Gastroesophageal sphincter (tissue), 4 donors: ENCODE data around the gene UROC1. TPM values are rescaled to one million over a fixed set of nuclear protein-coding genes. Genes with fewer than 3 reads are reported as not detected.

Source experiments
- ATAC-seq: fragments of 150-250 bp; one replicate; pipeline ENCODE4 v1.9.1; 2016; ENCODE audit warnings: mild to moderate bottlenecking, moderate library complexity
- H3K27ac ChIP-seq, 4 donors: fragments of 200-600 bp; sonication (generic) in 3 of 4; 1 replicate in 3 of 4; 2 replicates in 1 of 4; pipeline ENCODE4 v1.5.1; 2016 to 2019
- H3K27me3 ChIP-seq: fragments of 200-600 bp; sonication (generic); one replicate; pipeline ENCODE4 v1.5.1; 2019
- H3K36me3 ChIP-seq, 2 donors: fragments of 200-600 bp; sonication (generic); one replicate each; pipeline ENCODE4 v1.5.1; 2019; ENCODE audit warnings: control low read depth in 1 of 2
- H3K4me1 ChIP-seq, 3 donors: fragments of 200-600 bp; sonication (generic); 1 replicate in 2 of 3; 2 replicates in 1 of 3; pipeline ENCODE4 v1.5.1; 2016 to 2019; ENCODE audit warnings: control low read depth in 2 of 3
- H3K4me3 ChIP-seq, 2 donors: fragments of 200-600 bp; sonication (generic); one replicate each; pipeline ENCODE4 v1.5.1; 2019; ENCODE audit warnings: mild to moderate bottlenecking in 1 of 2, moderate library complexity in 1 of 2
- H3K9me3 ChIP-seq, 3 donors: fragments of 200-600 bp; sonication (generic); one replicate each; pipeline ENCODE4 v1.5.1; 2017 to 2019; ENCODE audit warnings: control low read depth in 2 of 3
- CTCF ChIP-seq, 4 experiments: fragments of 200-600 bp in 2 of 4; fragments of 450-650 bp in 2 of 4; sonication (generic) in 1 of 4; IDR thresholded peaks; one replicate each; pipeline ENCODE4 v1.5.1; 2017 to 2019; ENCODE audit warnings: antibody characterized with exemption in 4 of 4, mild to moderate bottlenecking in 2 of 4, moderate library complexity in 2 of 4
- EP300 ChIP-seq: sonication (generic); formaldehyde crosslinking; IDR thresholded peaks from one replicate; pipeline ENCODE4 v1.6.1; 2017; ENCODE audit warnings: antibody characterized with exemption, mild to moderate bottlenecking
- POLR2A ChIP-seq, 2 donors: fragments of 450-650 bp; IDR thresholded peaks; one replicate each; pipeline ENCODE4 v1.6.1; 2017; ENCODE audit warnings: antibody characterized with exemption in 2 of 2, mild to moderate bottlenecking in 2 of 2, moderate library complexity in 1 of 2
- POLR2AphosphoS5 ChIP-seq: sonication (generic); formaldehyde crosslinking; IDR thresholded peaks from one replicate; pipeline ENCODE4 v1.6.1; 2017; ENCODE audit warnings: antibody characterized with exemption
- WGBS, 2 donors: methylation state at CpG; one replicate each; pipeline ENCODE4 v1.1.5; 2018; ENCODE audit warnings: low coverage in 1 of 2; 5-methylcytosine and 5-hydroxymethylcytosine counted together
- total RNA-seq, 4 donors: library from RNA; depleted of rRNA; stranded (reverse); fragments of >200 nt; gene quantifications; one replicate each; pipeline ENCODE4 v1.1.0, GENCODE V29; 2016

Gene UROC1
- total RNA-seq, 4 donors from 2014 or later: not detected

DNA sequence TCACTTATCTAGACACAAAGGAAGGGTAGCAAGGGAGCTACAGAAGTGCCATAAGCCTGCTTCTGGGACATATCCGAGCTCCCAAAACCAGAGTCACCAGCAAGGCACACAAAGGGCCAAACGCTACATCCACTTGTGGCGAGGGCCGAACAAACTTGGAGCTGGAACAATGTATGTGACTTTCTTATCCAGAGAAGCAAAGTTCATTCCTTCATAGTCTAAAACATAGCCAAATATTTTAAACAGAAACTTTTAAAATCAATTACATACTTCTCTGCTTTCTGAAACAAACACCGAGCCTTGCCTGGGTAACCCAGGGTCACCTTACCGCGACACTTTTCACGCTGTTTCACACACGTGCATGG, 57.8 kb downstream of the UROC1 start:
- TF ChIP-seq EP300: no peak
- TF ChIP-seq CTCF (IDR thresholded peaks at IDR 0.05): no peak
- no peak for TF ChIP-seq POLR2A (IDR thresholded peaks at IDR 0.05)
- no peak for TF ChIP-seq POLR2AphosphoS5
- no peak overlapping the region for H3K27ac ChIP-seq
- no peak for ATAC-seq
- H3K4me3 ChIP-seq: no peak overlapping the region
- H3K9me3 ChIP-seq: no peaks in the 10 kb centered on the region
- H3K27me3 ChIP-seq: no peaks in the 10 kb centered on the region
- WGBS, 2 donors: 80 to 82% methylated on average over 2 to 3 of the region's 9 CpGs
- H3K4me1 ChIP-seq: peaks cover 0 to 3% (median 0%) of the 10 kb centered on the region in 3 donors
- H3K36me3 ChIP-seq: peaks cover 0 to 98% of the 10 kb centered on the region in 2 donors

DNA sequence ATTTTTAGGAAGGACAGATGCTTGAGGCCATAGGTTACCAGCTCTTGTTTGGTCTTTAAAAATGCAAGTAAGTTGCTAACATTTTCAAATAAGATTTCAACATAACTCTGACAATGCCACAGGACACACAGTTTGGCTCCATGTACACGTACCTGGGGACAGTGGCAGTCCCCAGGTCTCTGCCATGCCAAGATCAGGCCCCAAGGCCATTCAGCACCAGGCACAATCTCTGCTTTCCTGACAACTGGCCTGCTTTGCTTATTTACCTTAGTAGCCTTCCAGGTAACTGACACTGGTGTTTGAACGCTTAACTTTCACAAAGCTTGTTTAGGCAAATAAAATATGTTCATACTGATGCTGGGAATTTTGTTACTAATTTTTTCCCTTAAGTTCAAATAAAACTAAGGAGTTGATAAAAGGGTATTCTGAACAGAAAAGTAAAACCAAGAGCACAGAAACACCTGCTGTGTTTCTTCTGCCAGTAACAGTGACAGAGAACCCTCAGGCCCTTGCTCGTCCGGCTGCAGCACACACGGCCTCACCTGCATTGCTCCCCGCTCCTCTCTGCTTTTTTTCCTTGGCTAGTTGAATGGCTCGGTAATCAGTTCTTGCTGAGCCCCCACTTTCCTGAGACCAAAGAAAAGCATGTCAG, 58.3 kb downstream of the UROC1 start:
- Histone ChIP-seq H3K36me3 (peaks cover 0 to 98% of the 10 kb centered on the region in 2 donors), H3K4me1 (no peaks in the 10 kb centered on the region), H3K27me3 (no peaks in the 10 kb centered on the region), H3K27ac (no peak overlapping the region), H3K4me3 (no peak overlapping the region), H3K9me3 (no peaks in the 10 kb centered on the region)
- no peak for ATAC-seq
- WGBS, 2 donors: 40 to 80% methylated on average over 1 to 7 of the region's 7 CpGs
- TF ChIP-seq POLR2A (IDR thresholded peaks at IDR 0.05) (no peak), POLR2AphosphoS5 (no peak), EP300 (no peak), CTCF (IDR thresholded peaks at IDR 0.05) (no peak)

GRCh38 chr3:126456766-126457388, 60.7 kb downstream of the UROC1 start:
- H3K4me1 ChIP-seq: no peaks in the 10 kb centered on the region
- TF ChIP-seq POLR2AphosphoS5 (no peak), EP300 (no peak), CTCF (IDR thresholded peaks at IDR 0.05) (no peak), POLR2A (IDR thresholded peaks at IDR 0.05) (no peak)
- ATAC-seq: no peak
- H3K36me3 ChIP-seq: peaks cover 0 to 94% of the 10 kb centered on the region in 2 donors
- 77% methylated on average over 5 to 10 of the region's 12 CpGs for WGBS, 2 donors
- H3K27me3 ChIP-seq: no peaks in the 10 kb centered on the region
- H3K27ac ChIP-seq: no peak overlapping the region
- no peak overlapping the region for H3K4me3 ChIP-seq
- H3K9me3 ChIP-seq: no peaks in the 10 kb centered on the region

- peaks cover 0 to 94% of the 10 kb centered on the region in 2 donors for H3K36me3 ChIP-seq
- no peaks in the 10 kb centered on the region for H3K27me3 ChIP-seq
- no peaks in the 10 kb centered on the region for H3K9me3 ChIP-seq
- no peak for ATAC-seq
- H3K4me3 ChIP-seq: no peak overlapping the region
- no peak overlapping the region for H3K27ac ChIP-seq
- no peaks in the 10 kb centered on the region for H3K4me1 ChIP-seq
- TF ChIP-seq EP300 (no peak), POLR2AphosphoS5 (no peak), POLR2A (IDR thresholded peaks at IDR 0.05) (no peak), CTCF (IDR thresholded peaks at IDR 0.05) (no peak)
- WGBS, 2 donors: 0 to 60% methylated on average over 1 of the region's 4 CpGs
Measured at GRCh38 chr3:126456211-126456610, 61.4 kb downstream of the UROC1 start.
